ENCODE results near the gene CCL1. TPM values are rescaled to one million over a fixed set of nuclear protein-coding genes. Genes with fewer than 3 reads are reported as not detected.

The CCL1 gene
- total RNA-seq, 1 donor from 2014 or later: not detected

GRCh38 chr17:34378664-34379101 is 15.7 kb upstream of the CCL1 start:
- no peak for DNase-seq
- Mint-ChIP-seq H3K4me3 (ENCODE audit: unreplicated experiment) (no peak overlapping the region), H3K4me1 (ENCODE audit: low read depth, unreplicated experiment) (peaks cover 3% of the 10 kb centered on the region), H3K36me3 (ENCODE audit: unreplicated experiment) (no peaks in the 10 kb centered on the region), H3K27me3 (ENCODE audit: unreplicated experiment) (no peaks in the 10 kb centered on the region), H3K9me3 (ENCODE audit: unreplicated experiment) (peaks cover 1% of the 10 kb centered on the region), H3K27ac (ENCODE audit: unreplicated experiment) (no peak overlapping the region)
- no peak for TF ChIP-seq CTCF (IDR thresholded peaks at IDR 0.05; ENCODE audit: partially characterized antibody, unreplicated experiment)

GRCh38 chr17:34377078-34377823 is 14.2 kb upstream of the CCL1 start:
- TF ChIP-seq CTCF (IDR thresholded peaks at IDR 0.05; ENCODE audit: partially characterized antibody, unreplicated experiment): no peak
- peaks cover 3% of the 10 kb centered on the region for H3K27me3 Mint-ChIP-seq (ENCODE audit: unreplicated experiment)
- H3K36me3 Mint-ChIP-seq (ENCODE audit: unreplicated experiment): no peaks in the 10 kb centered on the region
- no peak overlapping the region for H3K27ac Mint-ChIP-seq (ENCODE audit: unreplicated experiment)
- no peaks in the 10 kb centered on the region for H3K4me1 Mint-ChIP-seq (ENCODE audit: low read depth, unreplicated experiment)
- H3K4me3 Mint-ChIP-seq (ENCODE audit: unreplicated experiment): no peak overlapping the region
- H3K9me3 Mint-ChIP-seq (ENCODE audit: unreplicated experiment): peaks cover 3% of the 10 kb centered on the region
- no peak for DNase-seq

GRCh38 chr17:34375426-34375997 is 12.5 kb upstream of the CCL1 start:
- DNase-seq: no peak
- Mint-ChIP-seq H3K9me3 (ENCODE audit: unreplicated experiment) (peaks cover 3% of the 10 kb centered on the region), H3K36me3 (ENCODE audit: unreplicated experiment) (no peaks in the 10 kb centered on the region), H3K27ac (ENCODE audit: unreplicated experiment) (no peak overlapping the region), H3K27me3 (ENCODE audit: unreplicated experiment) (peaks cover 3% of the 10 kb centered on the region), H3K4me1 (ENCODE audit: low read depth, unreplicated experiment) (peaks cover 1% of the 10 kb centered on the region), H3K4me3 (ENCODE audit: unreplicated experiment) (no peak overlapping the region)
- no peak for TF ChIP-seq CTCF (IDR thresholded peaks at IDR 0.05; ENCODE audit: partially characterized antibody, unreplicated experiment)

GRCh38 chr17:34374457-34374856 is 11.4 kb upstream of the CCL1 start:
- Mint-ChIP-seq H3K27ac (ENCODE audit: unreplicated experiment) (no peak overlapping the region), H3K9me3 (ENCODE audit: unreplicated experiment) (peaks cover 3% of the 10 kb centered on the region), H3K27me3 (ENCODE audit: unreplicated experiment) (peaks cover 3% of the 10 kb centered on the region), H3K4me3 (ENCODE audit: unreplicated experiment) (no peak overlapping the region), H3K4me1 (ENCODE audit: low read depth, unreplicated experiment) (peaks cover 1% of the 10 kb centered on the region), H3K36me3 (ENCODE audit: unreplicated experiment) (no peaks in the 10 kb centered on the region)
- no peak for DNase-seq
- TF ChIP-seq CTCF (IDR thresholded peaks at IDR 0.05; ENCODE audit: partially characterized antibody, unreplicated experiment): no peak

All from glutamatergic neuron (in vitro differentiated cells).